Right lung (tissue), 10 donors: ENCODE data around the gene OR52I2. TPM values are rescaled to one million over a fixed set of nuclear protein-coding genes. Genes with fewer than 3 reads are reported as not detected.

ENCODE experiments used
- DNase-seq, 2 donors: peaks; one replicate each; pipeline ENCODE4 v3.0.0-alpha.2; 2013
- long read RNA-seq, 8 donors: transcript quantifications; one replicate each; lab custom pipeline, GENCODE V29; 2026
- polyA plus RNA-seq, 5 donors: library from polyadenylated mRNA; unstranded; fragments of 120-200 nt; gene quantifications; one replicate each; pipeline versions ENCODE4 v1.2.1 to v1.2.3, GENCODE V29; 2013; ENCODE audit warnings: inconsistent platforms in 1 of 5, low replicate concordance in 1 of 5; ENCODE audit not compliant: insufficient read length in 5 of 5, insufficient read depth in 1 of 5

OR52I2 gene
- polyA plus RNA-seq = under 1 TPM in 1 of 5 donors, not detected in 4; 0.06 TPM
- long read RNA-seq, donor 1 = 0 reads
- long read RNA-seq, donor 2, partial matches to known transcripts = 13 of 13 reads
- long read RNA-seq, donor 2, other reads (novel, unspliced or antisense) = 0 of 13 reads
- long read RNA-seq, donor 3 = 0 reads
- long read RNA-seq, donor 4, partial matches to known transcripts = 14 of 14 reads
- long read RNA-seq, donor 4, other reads (novel, unspliced or antisense) = 0 of 14 reads
- long read RNA-seq, donor 5 = 0 reads
- long read RNA-seq, donor 6 = 0 reads
- long read RNA-seq, donor 7 = 0 reads
- long read RNA-seq, donor 8 = 0 reads

DNA sequence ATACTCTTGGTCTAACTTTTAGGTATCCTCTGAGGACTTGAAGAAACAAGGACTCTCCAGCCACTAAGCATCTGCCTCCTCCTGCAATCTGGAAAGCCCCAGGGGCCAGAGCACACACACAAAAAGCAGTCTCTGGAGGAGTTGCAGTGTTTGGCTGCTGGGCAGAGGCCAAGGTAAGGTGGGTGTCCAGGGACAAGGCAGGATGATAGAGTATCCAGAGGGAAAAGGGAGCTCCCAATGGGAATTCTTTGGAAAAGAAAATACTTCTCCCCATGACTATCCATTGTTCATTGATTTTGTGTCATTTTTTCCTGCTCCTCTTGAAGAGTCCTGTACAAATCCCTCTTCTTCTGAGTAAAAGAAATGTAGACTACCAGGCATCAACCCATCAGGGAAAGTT is at the start of gene OR52I2:
TSS of gene OR52I2 (plus strand) at position 301 of the 400 bp plus-strand sequence.
- no peak for DNase-seq

DNA sequence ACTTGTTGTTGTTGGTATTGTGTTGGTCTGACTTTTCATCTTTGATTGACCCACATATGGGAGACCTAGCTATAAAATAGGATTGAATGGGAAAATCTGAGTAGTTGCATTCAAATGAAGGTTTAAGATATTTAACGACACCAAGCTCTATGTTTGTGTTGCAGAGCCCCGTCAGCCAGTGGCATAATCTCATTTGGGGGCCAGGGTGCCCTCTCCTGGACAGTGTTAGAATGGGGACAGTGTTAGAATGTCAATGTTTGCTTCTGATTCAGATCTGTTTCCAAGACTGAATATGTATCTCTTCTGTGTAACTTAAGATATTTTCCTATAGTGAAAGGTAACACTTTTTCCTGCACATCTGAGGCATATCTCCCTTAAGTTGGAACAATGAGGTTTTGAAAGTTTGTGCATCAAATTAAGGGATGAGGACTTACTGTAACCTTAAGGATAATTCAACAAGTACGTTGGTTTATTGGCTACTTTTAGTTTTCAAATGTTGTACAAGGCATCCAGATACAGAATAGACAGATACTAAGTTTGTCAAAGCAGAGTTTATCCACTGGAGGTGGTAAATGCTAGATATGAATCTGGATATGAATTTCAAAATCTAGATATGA is 41.8 kb upstream of the OR52I2 start:
- DNase-seq = peak in 1 of 2 donors; percentile 16

DNA sequence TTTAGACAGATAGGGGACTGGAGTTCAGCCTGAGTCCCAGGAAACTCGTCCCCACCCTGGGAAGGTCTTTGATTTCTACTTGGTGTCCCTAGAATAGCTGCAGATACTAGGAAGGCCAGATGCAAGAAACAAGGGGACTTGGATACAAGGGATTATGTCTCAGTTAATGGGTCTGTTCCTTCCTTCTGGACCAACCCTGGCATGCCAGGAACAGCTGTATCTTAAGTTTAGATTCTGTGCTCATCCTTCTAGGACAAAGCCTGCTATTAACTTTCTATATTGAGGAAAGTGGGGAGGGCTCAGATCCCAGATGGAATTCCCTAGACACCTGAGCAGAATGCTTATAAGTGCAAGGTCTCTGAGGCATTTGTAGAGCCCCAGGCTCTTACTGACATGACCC is 40.5 kb upstream of the OR52I2 start:
- no peak for DNase-seq

DNA sequence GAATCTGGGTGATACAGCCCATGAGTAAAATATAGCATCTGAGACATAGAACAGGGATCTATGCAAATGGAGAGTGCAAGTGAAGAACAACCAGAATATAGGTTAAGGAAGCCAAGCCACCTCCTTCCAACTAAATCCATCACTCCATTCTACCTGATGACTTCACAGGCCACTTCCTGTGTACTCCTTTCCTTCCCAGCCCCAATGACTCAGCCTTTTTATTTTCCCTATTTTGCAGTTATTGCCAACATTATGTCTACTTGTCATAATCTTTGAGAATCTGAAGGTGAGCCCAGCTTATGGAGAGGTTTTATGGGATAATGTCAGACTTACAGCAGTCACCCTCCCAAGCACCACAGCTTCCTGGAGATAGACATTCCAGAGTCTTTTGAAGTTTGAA is 38.0 kb upstream of the OR52I2 start:
- no peak for DNase-seq

DNA sequence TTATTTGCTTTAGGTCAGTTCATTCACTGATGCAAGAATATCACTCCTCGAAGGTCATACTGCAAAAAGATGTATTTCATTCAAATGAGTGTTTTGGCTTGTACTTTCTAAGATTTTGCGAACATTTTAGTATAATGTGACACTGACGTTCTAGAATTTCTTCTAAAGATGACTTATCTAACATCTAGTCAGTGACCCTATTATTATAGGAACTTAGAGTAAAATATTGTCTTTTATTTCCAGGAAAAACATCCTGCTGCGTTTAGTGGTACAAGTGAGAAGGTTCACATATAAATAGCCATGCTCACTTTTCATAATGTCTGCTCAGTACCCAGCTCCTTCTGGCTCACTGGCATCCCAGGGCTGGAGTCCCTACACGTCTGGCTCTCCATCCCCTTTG is 36.7 kb upstream of the OR52I2 start, which contains the start of gene OR52M1:
TSS of gene OR52M1 (plus strand) at position 301 of the 400 bp plus-strand sequence. CDS start at position 301, 0 bp downstream.
- DNase-seq = no peak

DNA sequence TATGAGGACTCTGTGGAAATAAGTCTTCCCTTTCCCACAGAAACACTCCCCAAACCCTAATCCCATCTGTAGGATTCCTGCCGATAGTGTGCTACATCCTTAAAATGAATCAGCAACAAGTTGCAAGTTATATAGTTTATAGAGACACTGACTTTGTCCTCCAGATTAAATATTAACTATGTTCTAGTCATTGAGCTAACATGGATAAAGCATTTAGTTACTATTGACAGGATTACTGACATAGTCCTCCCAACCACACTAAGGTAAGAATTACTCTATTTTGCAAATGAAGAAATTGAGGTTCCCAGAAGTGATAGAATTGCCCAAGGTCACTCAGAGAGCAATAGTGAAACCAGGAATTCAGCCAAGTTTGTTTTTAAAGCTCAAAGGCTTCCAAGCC is 34.7 kb upstream of the OR52I2 start:
- no peak for DNase-seq

DNA sequence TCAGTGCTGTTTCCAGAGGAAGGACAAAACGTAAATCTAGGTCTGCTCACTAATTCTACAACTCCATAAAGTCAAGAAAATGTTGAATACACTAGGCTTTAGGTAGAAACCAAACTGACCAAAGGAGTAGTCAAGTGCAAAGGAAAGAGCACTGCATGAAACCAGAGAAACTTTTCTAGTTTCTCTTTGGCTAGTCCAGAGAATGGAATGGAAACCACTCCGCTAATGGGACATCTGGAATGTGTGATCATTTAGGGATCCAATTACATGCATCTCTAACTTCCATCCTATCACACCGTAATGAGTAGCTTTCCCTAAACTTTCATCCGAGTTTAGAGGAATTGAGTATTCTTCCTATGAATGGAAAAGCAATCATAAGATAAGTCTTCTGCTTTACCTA is 34.1 kb upstream of the OR52I2 start:
- no peak for DNase-seq

DNA sequence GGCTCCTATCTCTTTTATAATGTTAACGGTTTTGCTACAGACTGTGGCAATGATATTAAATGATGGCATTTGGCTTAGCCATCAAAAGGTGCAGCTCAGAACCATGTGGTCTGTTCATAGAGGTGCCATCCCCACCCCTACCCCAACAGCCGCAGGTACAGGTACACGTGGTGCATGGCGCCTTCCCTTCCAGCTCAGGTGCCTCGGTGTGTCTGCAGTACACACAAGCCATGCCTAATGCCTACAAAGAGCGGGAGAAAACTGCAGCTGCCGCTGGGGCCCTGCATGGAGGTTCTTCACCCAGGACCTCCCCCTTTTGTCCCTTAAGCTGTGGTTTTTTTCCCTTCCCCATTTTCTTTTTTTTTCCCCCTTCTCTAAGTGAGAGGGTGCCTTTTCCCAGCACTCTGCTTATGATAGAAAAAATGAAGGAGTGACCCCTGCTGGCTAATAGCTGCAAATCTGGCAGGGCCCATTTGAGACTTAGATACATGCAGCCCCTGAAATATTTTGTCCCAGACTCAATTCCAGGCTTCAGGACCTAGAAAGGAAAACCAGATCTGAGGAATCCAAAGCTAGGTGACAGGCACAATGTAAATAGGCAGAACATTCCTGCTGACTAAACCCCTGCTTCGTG is 30.1 kb upstream of the OR52I2 start:
- no peak for DNase-seq

DNA sequence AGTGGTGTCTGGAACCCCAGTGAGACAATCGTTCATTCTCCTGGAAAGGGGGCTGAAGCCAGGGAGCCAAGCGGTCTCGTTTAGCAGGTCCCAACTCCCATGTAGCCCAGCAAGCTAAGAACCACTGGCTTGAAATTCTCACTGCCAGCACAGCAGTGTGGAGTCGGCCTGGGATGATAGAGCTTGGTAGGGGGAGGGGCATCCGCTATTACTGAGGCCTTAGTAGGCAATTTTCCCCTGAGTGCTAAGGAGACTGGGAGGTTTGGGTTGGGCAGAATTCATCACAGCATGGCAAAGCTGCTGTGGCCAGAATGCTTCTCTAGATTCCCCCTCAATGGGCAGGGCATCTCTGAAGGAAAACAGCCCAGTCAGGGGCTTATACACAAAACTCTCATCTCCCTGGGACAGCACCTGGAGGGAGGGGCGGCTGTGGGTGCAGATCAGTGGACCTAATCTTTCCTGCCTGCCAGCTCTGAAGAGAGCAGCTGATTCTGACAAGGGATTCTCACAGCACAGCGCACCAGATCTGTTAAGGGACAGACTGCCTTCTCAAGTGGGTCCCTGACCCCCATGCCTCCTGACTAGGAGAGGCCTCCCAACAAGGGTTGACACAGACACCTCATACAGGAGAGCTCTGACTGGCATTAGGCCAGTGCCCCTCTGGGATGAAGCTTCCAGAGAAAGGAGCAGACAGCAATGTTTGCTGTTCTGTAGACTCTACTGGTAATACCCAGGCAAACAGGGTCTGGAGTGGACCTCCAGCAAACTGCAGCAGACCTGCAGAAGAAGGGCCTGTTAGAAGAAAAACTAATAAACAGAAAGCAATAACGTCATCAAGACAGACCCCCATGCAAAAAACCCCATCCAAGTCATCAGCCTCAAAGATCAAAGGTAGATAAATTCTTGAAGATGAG is 21.8 kb upstream of the OR52I2 start:
- DNase-seq = no peak

DNA sequence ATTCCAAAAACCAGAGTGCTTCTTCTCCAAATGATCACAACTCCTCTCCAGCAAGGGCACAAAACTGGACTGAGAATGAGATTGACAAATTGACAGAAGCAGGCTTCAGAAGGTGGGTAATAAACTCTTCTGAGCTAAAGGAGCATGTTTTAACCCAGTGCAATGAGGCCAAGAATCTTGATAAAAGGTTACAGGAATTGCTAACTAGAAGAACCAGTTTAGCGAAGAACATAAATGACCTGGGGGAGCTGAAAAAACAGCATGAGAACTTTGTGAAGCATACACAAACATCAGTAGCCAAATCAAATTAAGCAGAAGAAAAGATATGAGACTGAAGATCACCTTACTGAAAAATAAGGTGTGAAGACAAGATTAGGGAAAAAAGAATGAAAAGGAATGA is 21.1 kb upstream of the OR52I2 start:
- DNase-seq = peak; percentile 20 to 24

DNA sequence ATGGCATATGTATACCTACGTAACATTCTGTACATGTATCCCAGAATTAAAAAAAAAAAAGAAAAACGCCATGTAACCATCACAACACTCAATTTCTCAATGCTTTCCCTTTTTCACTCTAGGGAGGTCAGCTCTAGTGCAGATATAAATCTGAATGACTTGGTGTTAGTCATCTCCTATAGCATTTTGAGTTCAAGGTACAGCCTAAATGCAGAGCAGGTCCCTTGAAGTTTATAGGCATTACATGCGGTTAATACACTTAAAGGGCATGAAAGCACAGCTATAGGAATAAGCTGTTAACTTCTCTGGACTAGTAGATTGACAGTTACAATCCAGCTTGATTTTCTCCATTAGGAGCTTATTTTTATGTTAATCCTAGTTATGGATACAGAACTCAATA is 16.2 kb upstream of the OR52I2 start:
- DNase-seq = no peak

DNA sequence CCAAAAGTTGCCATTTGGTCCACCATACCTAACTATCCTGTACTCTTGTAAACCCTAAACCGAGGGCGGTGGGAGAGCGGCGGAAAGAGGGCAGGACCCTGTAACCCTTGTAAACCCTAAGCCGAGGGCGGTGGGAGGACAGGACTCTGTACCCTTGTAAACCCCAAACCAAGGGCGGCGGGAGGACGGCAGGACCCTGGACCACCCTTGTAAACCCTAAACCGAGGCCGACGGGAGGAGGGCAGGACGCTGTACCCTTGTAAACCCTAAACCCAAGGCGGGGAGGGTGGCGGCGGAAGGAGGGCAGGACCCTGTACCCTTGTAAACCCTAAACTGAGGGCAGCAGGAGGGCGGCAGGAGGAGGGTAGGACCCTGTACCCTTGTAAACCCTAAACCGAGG is 12.5 kb upstream of the OR52I2 start:
- no peak for DNase-seq

DNA sequence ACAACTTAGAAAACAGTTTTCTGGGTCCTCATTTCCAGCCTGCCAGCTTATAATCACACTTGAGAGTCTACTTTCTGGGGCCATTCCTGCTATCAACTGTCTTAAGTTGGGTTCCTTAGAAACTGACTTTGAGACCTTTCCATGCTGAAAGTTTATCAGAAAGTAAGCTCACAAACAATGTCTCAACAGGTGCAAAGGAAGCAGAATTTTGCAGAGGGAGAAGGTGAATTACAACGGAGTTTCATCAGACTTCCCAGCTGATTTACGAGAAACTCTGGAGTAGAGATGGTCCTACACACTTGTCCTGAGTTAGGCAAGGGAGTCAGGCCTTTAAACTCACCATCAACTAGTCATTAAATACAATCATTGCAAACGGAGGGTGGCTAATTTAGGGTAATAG is 4.7 kb upstream of the OR52I2 start:
- DNase-seq = no peak

DNA sequence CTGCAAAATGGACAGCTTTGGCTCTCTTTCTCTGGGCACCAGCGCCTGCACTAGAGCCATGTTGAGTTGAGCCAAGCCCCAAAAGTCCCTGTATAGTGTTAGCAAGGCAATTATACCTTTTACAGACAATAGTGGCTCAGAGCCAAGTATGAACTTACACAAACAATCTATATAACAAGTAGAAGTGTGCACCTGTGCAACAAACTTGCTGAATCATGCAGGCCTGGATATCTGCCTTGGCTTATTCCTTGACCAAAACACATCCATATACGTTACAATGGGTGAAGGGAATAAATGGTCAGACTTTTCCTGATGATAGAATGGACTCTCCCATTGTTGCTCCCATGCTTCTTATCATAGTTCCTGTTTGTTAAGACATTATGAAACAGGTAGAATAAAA is 3.8 kb upstream of the OR52I2 start:
- no peak for DNase-seq

DNA sequence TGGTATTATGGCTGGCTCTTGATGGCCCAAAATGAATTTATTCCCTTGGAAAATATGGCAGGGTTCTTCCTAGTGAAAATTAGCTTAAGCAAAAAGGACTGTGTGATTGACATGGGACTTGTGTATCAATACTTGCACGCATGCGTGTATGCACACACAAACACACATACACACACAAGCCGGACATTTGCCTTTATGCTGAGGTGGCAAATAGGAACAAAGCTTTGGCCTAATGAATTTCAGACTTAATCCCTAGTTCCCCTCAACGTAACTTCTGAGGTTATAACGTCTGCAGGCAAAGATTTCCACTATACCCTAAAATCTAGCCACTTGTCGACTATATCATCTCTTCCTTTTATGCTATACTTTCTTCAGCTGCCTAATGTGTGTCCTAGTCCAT is 2.9 kb upstream of the OR52I2 start:
- no peak for DNase-seq

DNA sequence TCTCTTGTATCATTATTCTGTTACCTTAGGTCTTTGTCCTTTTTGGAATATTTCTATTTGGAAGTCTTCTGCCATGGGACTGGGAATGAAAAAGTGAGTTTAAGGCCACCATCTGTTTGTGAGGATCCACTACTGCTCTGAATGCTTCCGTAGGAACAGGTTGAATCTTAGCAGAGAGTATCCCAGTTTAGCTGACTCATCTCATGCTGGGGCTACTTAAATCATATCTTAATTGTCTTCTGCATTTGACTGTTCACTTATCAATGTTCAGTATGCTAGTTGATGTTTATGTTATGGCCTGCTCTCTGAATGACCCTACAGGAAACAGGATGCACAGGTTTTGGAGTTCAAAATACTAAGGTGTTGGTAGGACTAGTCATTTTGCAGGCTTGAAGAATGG is 1.4 kb upstream of the OR52I2 start:
- no peak for DNase-seq

DNA sequence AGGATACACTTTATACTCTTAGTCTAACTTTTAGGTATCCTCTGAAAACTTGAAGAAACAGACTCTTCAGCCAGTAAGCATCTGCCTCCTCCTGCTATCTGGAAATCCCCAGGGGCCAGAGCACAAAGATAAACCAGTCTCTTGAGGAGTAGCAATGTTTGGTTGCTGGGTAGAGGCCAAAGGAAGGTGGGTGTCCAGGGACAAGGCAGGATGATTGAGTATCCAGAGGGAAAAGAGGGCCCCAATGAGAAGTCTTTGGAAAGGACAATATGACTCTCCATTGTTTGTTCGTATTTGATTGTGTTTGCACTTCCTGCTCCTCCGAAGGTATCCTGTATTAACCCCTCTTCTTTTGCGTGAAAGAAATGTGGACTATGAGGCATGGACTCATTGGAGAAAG is 7.5 kb downstream of the OR52I2 start:
- no peak for DNase-seq

DNA sequence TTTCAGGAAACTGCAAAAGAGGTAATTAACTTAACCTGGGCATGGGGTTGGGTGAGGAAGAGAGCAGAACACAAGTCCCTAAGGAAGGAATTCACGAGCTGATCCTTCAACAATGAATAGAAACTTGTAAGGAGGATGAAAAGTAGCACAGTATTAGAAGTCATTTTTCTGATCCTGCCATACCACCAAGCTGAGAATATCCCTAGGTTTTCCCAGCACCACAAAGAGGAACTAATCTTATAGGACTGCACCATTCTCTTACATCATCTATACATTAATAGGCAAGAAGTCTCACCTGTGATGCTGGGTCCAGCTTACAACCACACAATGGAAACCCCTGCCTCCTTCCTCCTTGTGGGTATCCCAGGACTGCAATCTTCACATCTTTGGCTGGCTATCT is 12.2 kb downstream of the OR52I2 start, which contains the start of gene OR52I1:
TSS of gene OR52I1 (plus strand) at position 301 of the 400 bp plus-strand sequence. CDS start at position 301, 0 bp downstream.
- DNase-seq = no peak

DNA sequence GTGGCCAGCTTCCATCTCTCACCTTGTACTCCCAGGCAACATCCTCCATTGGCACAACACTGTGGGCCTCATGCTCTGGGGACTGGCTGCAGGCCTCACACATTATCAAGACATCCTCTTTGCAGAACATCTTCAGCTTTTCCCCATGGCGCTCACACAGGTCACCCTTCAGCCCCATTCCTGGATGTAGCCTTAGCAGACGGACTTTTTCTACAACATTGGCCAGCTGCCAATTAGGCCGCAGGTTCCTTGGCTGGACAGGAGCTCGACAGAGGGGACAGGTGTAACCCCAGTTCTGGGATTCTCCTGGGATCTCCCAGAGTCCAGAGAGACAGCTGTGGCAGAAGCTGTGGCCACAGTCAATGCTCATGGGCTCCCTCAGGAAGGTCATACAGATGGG is 23.5 kb downstream of the OR52I2 start:
- DNase-seq = no peak

DNA sequence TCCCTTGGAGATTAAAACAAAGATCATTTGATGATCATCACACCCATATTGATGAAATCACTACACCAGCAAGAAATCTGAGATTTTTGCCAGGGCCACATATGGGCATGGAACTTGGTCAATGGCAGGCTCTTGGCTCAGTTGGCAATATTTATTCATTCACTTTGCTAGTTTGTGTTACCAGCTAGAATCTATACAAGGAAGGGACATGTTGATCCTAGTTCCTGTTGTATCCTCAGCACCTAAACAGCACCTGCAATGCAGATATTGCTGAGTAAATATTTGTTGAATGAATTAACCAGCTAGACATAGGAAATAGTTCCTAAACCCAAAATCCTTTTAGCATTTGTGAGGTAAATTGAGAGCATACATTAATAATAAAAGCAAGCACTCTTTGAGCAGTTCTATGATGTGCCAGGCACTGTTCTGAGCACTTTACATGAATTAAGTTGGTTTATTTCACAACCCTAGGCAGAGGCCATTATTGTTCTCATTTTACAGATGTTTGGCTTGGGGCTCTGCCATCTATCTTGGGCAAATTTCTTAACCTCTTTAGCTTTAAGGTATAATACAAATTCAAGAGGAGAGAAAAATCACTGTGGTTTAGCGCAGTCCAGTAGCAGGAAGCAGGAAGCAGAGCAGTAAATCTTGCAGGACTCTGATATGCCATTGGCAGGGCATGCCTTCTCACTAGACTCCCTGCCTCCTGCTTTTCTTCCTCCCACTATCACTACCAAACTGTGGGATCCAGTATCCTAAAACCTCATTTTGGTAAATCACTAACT is 24.9 kb downstream of the OR52I2 start:
- DNase-seq = peak in 1 of 2 donors; percentile 16

DNA sequence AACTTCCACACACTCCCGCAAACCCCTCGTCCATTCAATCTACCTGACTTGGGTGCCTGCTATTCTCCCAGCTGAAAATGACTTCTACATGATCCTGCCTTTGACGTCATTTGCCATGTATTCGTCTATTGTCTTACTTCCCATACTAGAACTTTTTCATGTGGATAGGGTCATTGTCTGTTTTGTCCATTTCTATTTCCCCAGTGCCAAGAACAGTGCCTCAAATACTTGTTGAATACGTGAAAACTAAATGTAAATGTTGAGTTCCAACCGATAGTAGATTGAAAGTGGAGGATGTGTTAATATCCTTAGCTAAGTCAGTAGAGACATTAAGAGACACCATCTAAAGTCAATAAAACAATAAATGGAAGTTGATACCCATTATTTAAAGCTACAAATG is 25.6 kb downstream of the OR52I2 start:
- DNase-seq = peak in 1 of 2 donors; percentile 8
